Measurements from ENCODE around the gene TNNC1.

The TNNC1 gene

GRCh38 chr3:52473026-52473425, 19.2 kb upstream of the TNNC1 start:
- H3K36me3 Mint-ChIP-seq = peaks cover 85% of the 10 kb centered on the region
- ATAC-seq (no peak), DNase-seq (ENCODE audit: low spot score in 2 of 2) (no peak)
- H3K4me1 Mint-ChIP-seq = no peaks in the 10 kb centered on the region
- H3K9me3 Mint-ChIP-seq = no peaks in the 10 kb centered on the region
- no peak overlapping the region for H3K27ac Mint-ChIP-seq
- no peak overlapping the region for H3K4me3 Mint-ChIP-seq

DNA sequence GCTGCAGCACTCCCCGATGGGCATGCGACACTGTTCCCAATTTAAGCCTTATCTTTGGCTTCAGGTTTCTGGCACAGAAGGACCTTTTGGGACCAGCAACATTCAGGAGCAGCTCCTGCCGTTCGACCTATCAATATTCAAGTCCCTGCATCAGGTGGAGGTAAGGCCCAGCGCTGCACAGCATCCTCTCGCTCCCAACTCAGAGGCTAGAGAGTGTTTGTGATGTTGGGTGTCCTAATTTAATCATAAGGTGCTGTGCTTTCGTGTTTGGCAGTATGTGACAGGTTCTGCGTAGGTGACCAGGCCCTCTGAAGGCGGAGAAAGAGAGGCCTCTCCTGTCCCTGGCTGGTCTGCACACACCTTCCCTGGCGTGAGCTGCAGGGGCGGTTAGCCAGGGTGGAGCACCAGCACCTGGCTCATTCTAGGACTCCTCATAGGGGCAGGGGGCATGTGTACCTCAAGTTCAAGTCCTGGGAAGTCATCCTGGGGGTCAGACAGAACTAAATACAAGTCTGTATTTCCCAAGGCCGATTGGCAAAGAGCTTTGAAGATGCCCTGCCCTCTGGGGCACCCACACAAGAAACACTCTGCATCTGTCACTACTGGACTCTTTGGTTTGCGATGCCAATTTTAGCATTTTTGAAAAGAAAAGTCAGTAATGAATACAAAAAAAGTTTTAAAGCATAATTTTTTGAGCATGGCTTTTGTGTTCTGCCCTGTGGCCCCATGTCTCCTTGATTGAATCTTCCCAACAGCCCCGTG, 18.6 kb upstream of the TNNC1 start:
- Mint-ChIP-seq H3K4me3 (no peak overlapping the region), H3K36me3 (peaks cover 82% of the 10 kb centered on the region), H3K9me3 (no peaks in the 10 kb centered on the region)

DNA sequence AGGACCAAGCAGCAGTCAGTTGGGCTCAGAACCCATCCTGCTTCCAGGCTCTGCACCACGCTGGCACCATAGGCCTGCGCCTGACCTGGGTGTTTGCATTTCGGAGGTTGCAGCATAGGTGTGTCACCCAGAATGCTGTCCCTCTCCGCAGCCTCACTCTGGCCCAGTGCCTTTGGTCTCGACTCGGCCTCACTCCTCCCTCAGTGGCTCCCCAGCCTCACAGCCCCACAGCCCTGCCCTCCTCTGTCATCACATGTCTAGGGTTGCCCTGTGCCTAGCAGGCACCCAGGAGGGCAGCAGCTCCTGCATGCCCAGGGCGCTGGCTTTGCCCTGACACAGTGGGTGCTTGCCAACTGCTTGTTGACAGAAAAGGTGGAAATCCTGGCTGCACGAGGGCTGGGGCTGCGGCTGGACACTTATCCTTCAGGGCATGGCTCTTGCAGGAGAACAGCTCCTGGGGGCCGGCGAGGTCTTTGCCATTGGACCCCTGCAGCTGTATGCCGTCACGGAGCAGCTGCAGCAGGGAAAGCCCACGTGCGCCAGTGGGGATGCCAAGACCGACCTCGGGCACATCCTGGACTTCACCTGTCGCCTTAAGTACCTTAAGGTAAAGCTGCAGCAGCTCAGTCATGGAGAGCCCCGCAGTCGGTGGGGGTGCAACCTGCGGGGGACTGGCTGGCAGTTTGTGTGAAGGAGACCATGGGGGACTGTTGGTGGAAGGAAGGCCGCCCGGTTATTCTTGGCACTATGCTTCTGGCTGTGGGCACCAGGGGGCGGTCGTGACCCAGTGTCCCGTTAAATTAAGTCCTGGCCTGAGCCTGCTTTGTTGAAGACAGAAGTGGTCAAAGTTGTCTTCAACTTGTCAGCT, 17.8 kb upstream of the TNNC1 start:
- Mint-ChIP-seq H3K4me3 (no peak overlapping the region), H3K4me1 (no peaks in the 10 kb centered on the region), H3K36me3 (peaks cover 82% of the 10 kb centered on the region), H3K9me3 (no peaks in the 10 kb centered on the region), H3K27ac (no peak overlapping the region)
- ATAC-seq = no peak
- DNase-seq (ENCODE audit: low spot score in 2 of 2) = no peak

More for the DNA sequence above, 18.6 kb upstream of the TNNC1 start:
- no peak overlapping the region for H3K27ac Mint-ChIP-seq
- ATAC-seq (no peak), DNase-seq (ENCODE audit: low spot score in 2 of 2) (no peak)
- no peaks in the 10 kb centered on the region for H3K4me1 Mint-ChIP-seq

GRCh38 chr3:52470920-52471319, 17.1 kb upstream of the TNNC1 start:
- Mint-ChIP-seq H3K4me3 (no peak overlapping the region), H3K9me3 (no peaks in the 10 kb centered on the region), H3K36me3 (peaks cover 82% of the 10 kb centered on the region), H3K4me1 (no peaks in the 10 kb centered on the region), H3K27ac (no peak overlapping the region)
- ATAC-seq (no peak), DNase-seq (ENCODE audit: low spot score in 2 of 2) (no peak)

GRCh38 chr3:52469001-52469400, 15.2 kb upstream of the TNNC1 start:
- Mint-ChIP-seq H3K4me1 (no peaks in the 10 kb centered on the region), H3K4me3 (no peak overlapping the region), H3K9me3 (no peaks in the 10 kb centered on the region), H3K27ac (peak overlapping the region; percentile 9), H3K36me3 (peaks cover 82% of the 10 kb centered on the region)
- DNase-seq (ENCODE audit: low spot score in 2 of 2) = no peak
- ATAC-seq = no peak

- DNase-seq (ENCODE audit: low spot score in 2 of 2) (no peak), ATAC-seq (no peak)
- Mint-ChIP-seq H3K4me1 (no peaks in the 10 kb centered on the region), H3K9me3 (no peaks in the 10 kb centered on the region), H3K27ac (peak overlapping the region; percentile 9), H3K36me3 (peaks cover 82% of the 10 kb centered on the region), H3K4me3 (no peak overlapping the region)
Observed at GRCh38 chr3:52468336-52468735, 14.5 kb upstream of the TNNC1 start.

DNA sequence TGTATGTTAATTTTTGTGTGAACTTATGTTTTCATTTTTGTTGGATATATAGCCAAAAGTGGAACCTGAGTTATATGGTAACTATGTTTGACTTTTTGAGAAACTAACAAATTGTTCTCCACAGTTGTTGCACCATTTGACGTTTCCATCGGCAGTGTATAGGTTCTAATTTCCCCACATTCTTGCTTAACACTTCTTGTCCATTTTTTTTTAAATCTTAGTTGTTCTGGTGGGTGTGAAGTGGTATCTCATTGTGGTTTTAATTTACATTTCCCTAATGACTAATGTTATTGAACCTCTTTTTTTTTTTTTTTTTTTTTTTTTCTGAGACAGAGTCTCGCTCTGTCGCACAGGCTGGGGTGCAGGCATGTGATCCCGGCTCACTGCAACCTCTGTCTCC, 9.6 kb upstream of the TNNC1 start:
- Mint-ChIP-seq H3K4me3 (no peak overlapping the region), H3K36me3 (peaks cover 96% of the 10 kb centered on the region)
- ATAC-seq = peak; percentile 42

DNA sequence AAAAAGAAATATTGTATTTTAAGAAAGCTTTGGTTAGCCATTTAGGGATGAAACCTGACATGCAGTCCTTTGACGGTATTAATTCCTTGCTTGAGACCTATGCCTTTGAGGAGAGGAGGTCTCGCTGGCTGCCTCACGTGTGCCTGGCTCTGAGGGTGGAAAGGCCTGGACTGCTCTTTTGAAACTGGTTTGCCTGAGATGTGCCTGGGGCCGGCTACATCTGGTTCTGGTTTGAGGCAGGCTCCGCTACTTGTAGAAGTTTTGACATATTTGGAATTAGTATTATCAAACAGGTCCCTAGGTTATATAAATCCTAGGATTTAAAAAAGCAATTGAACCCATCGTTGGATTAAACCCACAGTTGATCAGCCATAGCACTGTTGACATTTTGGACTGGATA, 8.0 kb upstream of the TNNC1 start:
- Mint-ChIP-seq H3K4me3 (no peak overlapping the region), H3K27ac (peak overlapping the region; percentile 23), H3K36me3 (peaks cover 100% of the 10 kb centered on the region), H3K4me1 (peaks cover 23% of the 10 kb centered on the region), H3K9me3 (no peaks in the 10 kb centered on the region)
- ATAC-seq = no peak
- no peak for DNase-seq (ENCODE audit: low spot score in 2 of 2)

More for the DNA sequence above, 9.6 kb upstream of the TNNC1 start:
- H3K4me1 Mint-ChIP-seq = peaks cover 12% of the 10 kb centered on the region
- H3K9me3 Mint-ChIP-seq = no peaks in the 10 kb centered on the region
- no peak for DNase-seq (ENCODE audit: low spot score in 2 of 2)
- H3K27ac Mint-ChIP-seq = peak overlapping the region; percentile 19

- Mint-ChIP-seq H3K4me3 (no peak overlapping the region), H3K27ac (no peak overlapping the region), H3K36me3 (peaks cover 89% of the 10 kb centered on the region), H3K9me3 (no peaks in the 10 kb centered on the region), H3K4me1 (peaks cover 48% of the 10 kb centered on the region)
- no peak for DNase-seq (ENCODE audit: low spot score in 2 of 2)
- ATAC-seq = peak; percentile 37
Observed at GRCh38 chr3:52458770-52459545, 5.1 kb upstream of the TNNC1 start.

DNA sequence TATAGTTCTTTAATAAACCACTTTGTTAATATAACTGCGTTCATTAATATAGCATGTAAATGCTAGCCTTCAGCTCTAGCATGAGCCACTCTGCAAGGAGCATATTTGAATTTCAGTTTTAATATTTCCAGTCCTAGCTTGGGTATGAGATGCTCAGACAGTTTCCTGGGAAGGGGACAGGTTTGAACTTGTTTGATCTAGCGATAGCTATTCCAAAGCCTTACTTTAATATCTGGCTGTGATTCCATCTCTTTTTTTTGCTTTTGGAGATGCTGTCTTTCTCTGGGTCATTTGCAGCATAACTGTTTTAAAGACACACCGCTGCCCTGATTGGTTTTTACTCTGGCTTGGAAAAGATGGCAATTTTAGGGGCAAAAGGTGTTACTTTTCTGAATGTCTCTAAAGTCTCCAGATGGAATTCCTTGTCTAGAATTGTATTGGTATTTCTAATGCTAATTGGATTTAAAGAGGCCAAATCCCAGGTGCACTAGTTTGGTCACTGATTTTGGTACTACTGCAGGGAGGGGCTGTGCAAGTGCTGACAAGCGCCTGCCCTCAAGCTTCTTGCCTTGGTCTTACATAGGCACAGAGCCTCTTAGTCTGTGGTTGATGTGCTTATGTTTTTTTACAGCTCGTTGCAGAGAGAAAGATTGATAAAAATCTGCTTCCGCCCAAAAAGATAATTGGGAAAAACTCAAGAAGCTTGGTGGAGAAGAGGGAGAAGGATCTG, 4.4 kb upstream of the TNNC1 start:
- ATAC-seq (no peak), DNase-seq (ENCODE audit: low spot score in 2 of 2) (no peak)
- H3K27ac Mint-ChIP-seq = peak overlapping the region; percentile 99
- H3K4me3 Mint-ChIP-seq = no peak overlapping the region
- peaks cover 81% of the 10 kb centered on the region for H3K36me3 Mint-ChIP-seq
- peaks cover 51% of the 10 kb centered on the region for H3K4me1 Mint-ChIP-seq
- no peaks in the 10 kb centered on the region for H3K9me3 Mint-ChIP-seq

DNA sequence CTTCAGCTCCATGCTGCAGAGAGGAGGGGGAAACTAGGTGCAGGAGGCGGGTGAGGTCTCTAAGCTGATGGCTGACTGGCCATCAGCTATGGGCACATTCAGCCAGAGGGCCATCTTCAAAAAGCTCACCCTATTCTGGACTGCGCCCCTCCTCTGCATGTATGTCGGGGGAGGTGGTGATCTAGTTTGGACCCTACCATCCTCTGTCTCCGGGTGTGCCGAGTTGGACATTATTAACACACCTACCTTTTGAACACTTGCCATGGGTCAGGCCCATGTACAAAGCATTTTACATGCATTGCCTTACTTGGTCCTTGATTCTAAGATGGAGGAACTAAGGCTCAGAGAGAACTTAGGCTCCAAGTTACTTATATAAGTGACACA, 3.0 kb upstream of the TNNC1 start:
- Mint-ChIP-seq H3K9me3 (no peaks in the 10 kb centered on the region), H3K4me1 (peaks cover 44% of the 10 kb centered on the region), H3K36me3 (peaks cover 67% of the 10 kb centered on the region), H3K4me3 (peak overlapping the region; percentile 97), H3K27ac (peak overlapping the region; percentile 99)
- DNase-seq (ENCODE audit: low spot score in 2 of 2) = no peak
- ATAC-seq = no peak

- peaks cover 62% of the 10 kb centered on the region for H3K36me3 Mint-ChIP-seq
- ATAC-seq (no peak), DNase-seq (ENCODE audit: low spot score in 2 of 2) (no peak)
- no peaks in the 10 kb centered on the region for H3K9me3 Mint-ChIP-seq
- H3K4me1 Mint-ChIP-seq = peaks cover 44% of the 10 kb centered on the region
- H3K4me3 Mint-ChIP-seq = peak overlapping the region; percentile 97
- peak overlapping the region; percentile 99 for H3K27ac Mint-ChIP-seq
Observed at GRCh38 chr3:52456169-52456799, 2.4 kb upstream of the TNNC1 start.

GRCh38 chr3:52455283-52456168, 1.7 kb upstream of the TNNC1 start, which contains the start of gene NISCH:
TSS of gene NISCH (plus strand) at chr3:52455604. CDS start at chr3:52455642, 38 bp downstream.
- peaks cover 55% of the 10 kb centered on the region for H3K36me3 Mint-ChIP-seq
- peaks cover 44% of the 10 kb centered on the region for H3K4me1 Mint-ChIP-seq
- no peaks in the 10 kb centered on the region for H3K9me3 Mint-ChIP-seq
- ATAC-seq = peak; percentile 89
- peak within 1 kb of the TSS; percentile 99 for H3K27ac Mint-ChIP-seq
- peak within 1 kb of the TSS; percentile 97 for H3K4me3 Mint-ChIP-seq
- DNase-seq (ENCODE audit: low spot score in 2 of 2) = peak; percentile 98

Data from stimulated activated effector memory CD8-positive, alpha-beta T cell treated with anti-CD3 and anti-CD28 coated beads, Interleukin-12 subunit alpha, Interleukin-12 subunit beta, amount 100 ng/mL, for 72 hours (primary cell).